Mononuclear cell (primary cell): ENCODE measurements around the gene NPC1. TPM values are rescaled to one million over a fixed set of nuclear protein-coding genes. Genes with fewer than 3 reads are reported as not detected.
"Not testable (repeated sequence)": the region's sequence is repeated elsewhere in the genome, so short reads cannot be mapped to it uniquely, and the experiment has no call there.

ENCODE experiments used
- H3K27me3 ChIP-seq: 2 replicates; pipeline ENCODE4 v1.6.0; 2011; ENCODE audit warnings: low read length, control low read depth; ENCODE audit not compliant: insufficient read depth
- H3K4me1 ChIP-seq: 2 replicates; pipeline ENCODE4 v1.5.1; 2011; ENCODE audit warnings: mild to moderate bottlenecking, low read length, control low read depth; ENCODE audit not compliant: insufficient read depth
- H3K4me3 ChIP-seq: 2 replicates; pipeline ENCODE4 v1.5.1; 2011; ENCODE audit warnings: mild to moderate bottlenecking, low read length, moderate library complexity
- H3K9me3 ChIP-seq: 2 replicates; pipeline ENCODE4 v1.5.1; 2011; ENCODE audit warnings: low read depth, mild to moderate bottlenecking, control low read depth, low read length
- total RNA-seq: library from RNA; depleted of rRNA; stranded (reverse); fragments of >200 nt; gene quantifications from one replicate; pipeline ENCODE4 v1.2.3, GENCODE V29; 2012

Gene NPC1
- total RNA-seq, 1 donor: 50.5 TPM

DNA sequence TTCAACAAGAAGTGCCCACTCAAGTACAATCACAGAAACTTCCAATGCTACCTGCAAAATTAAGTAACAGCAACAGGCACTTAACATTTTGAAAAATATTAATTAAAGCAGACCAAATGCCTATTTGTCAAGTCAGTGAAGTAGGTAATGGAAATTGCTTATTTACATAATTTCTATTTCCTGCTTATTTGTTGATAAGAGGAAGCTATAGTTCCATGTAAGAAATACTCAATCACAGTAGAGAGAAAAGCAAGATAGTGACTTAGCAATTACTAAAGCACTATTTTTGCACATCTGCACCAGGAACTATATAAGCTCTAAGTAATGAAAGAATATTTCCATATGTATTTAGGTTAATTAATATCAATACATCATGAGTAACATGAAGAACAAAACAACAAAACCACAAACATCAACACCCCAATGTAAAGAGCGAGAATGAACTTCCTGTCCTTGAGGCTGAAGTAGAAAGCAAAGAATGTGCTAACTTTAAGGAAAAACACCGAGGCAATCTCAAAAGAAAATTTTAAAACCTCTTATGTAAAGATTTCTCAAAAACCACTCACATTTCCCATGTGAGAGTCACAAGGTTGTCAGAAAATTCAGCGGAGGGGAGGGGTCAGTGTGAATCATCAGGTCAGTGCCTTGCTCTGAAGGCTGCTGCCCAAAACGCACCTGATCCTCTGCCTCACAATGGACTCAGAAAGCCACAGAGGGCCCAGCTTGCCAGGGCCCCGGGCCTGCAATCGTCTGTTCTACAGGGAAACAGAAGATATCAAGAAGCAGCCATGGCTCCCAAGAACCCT lies 12.5 kb downstream of the NPC1 start:
- peaks cover 40% of the 10 kb centered on the region for H3K4me1 ChIP-seq
- H3K27me3 ChIP-seq: no peaks in the 10 kb centered on the region
- no peak overlapping the region for H3K4me3 ChIP-seq
- H3K9me3 ChIP-seq: no peaks in the 10 kb centered on the region

- no peaks in the 10 kb centered on the region for H3K9me3 ChIP-seq
- no peak overlapping the region for H3K4me3 ChIP-seq
- peaks cover 32% of the 10 kb centered on the region for H3K4me1 ChIP-seq
- no peaks in the 10 kb centered on the region for H3K27me3 ChIP-seq
These were observed 13.3 kb downstream of the NPC1 start for GRCh38 chr18:23573020-23573419.

DNA sequence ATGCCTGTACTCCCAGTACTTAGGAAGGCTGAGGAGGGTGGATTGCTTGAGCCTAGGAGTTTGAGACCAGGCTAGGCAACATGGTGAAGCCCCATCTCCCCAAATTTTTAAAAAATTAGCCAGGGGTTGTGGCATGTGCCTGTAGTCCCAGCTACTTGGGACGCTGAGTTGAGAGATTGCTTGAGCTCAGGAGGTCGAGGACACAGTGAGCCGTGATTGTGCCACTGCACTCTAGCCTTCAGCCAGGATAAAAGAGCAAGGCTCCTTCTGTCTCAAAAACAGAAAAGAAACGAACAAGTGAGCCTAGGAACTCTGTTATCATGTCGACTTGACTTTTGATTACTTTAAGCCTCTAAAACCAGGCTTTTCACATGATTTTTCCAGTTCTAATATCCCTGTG lies 13.7 kb downstream of the NPC1 start:
- Histone ChIP-seq H3K9me3 (no peaks in the 10 kb centered on the region), H3K4me1 (peaks cover 32% of the 10 kb centered on the region), H3K4me3 (no peak overlapping the region), H3K27me3 (no peaks in the 10 kb centered on the region)

GRCh38 chr18:23572012-23572411 lies 14.3 kb downstream of the NPC1 start:
- Histone ChIP-seq H3K4me3 (no peak overlapping the region), H3K9me3 (no peaks in the 10 kb centered on the region), H3K27me3 (no peaks in the 10 kb centered on the region), H3K4me1 (peaks cover 32% of the 10 kb centered on the region)

- peaks cover 32% of the 10 kb centered on the region for H3K4me1 ChIP-seq
- H3K27me3 ChIP-seq: no peaks in the 10 kb centered on the region
- H3K4me3 ChIP-seq: no peak overlapping the region
- no peaks in the 10 kb centered on the region for H3K9me3 ChIP-seq
These were observed 15.3 kb downstream of the NPC1 start for GRCh38 chr18:23570912-23571504.

GRCh38 chr18:23569299-23570063 lies 16.8 kb downstream of the NPC1 start:
- Histone ChIP-seq H3K4me1 (peaks cover 20% of the 10 kb centered on the region), H3K4me3 (no peak overlapping the region), H3K27me3 (no peaks in the 10 kb centered on the region), H3K9me3 (no peaks in the 10 kb centered on the region)

DNA sequence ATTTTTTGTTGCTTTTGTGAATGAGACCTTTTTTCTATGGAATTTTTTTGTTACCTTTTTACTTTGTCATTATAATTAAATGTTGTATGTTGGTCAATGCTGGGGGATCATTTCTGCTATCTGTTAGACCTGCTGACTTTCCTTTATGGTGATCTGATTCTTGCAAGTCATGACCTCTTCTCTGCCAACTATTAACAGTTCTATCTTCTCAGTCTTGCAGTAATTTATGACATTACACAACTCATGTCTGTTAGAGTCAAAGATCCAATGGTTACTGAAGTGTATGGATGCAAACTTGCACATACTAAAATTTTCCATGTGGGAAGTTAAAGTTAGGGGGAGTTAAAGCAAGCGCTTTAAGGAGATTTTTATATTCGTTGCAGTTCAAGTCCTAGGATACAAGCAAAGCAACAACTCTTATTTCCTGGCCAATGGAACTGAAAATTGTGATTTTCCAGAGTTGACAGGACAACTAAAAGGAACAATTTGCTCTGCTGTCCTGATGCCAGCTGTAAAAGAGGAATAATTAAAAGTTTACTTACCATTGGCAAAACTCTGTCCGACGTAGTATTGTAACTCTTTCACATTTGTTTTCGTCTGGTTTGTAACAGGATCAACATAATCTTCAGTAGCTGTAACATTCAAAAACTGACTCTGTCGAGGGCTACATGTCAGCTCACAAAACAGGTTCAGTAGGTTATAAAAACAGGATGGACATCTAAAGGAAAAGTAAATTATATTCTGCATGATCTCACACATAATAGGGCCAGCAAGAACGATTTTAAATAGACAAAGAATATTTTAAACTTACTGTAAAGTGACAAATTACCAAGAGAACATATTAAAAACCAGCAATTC lies 17.8 kb downstream of the NPC1 start:
- H3K4me3 ChIP-seq: no peak overlapping the region
- no peaks in the 10 kb centered on the region for H3K27me3 ChIP-seq
- H3K4me1 ChIP-seq: peaks cover 19% of the 10 kb centered on the region
- no peaks in the 10 kb centered on the region for H3K9me3 ChIP-seq

DNA sequence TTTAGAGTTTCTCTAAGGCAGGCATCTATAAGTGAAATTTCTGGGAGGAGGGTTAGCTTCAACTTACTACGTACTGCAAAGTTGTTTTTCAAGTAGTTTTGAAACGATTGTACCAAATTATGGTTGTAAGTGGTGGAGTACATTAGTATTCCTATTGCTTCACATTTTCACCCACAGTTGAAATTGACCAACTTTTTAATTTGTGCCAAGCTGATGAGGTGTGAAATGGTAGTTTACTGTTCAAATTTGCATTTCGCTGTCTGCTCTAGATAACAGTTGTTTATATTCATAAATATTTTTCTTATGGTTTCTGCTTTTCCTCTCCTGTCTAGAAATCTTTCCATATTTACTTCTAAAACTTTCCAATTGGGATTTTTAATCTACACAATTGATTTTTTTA lies 18.6 kb downstream of the NPC1 start:
- Histone ChIP-seq H3K27me3 (no peaks in the 10 kb centered on the region), H3K9me3 (no peaks in the 10 kb centered on the region), H3K4me3 (no peak overlapping the region), H3K4me1 (peaks cover 15% of the 10 kb centered on the region)

DNA sequence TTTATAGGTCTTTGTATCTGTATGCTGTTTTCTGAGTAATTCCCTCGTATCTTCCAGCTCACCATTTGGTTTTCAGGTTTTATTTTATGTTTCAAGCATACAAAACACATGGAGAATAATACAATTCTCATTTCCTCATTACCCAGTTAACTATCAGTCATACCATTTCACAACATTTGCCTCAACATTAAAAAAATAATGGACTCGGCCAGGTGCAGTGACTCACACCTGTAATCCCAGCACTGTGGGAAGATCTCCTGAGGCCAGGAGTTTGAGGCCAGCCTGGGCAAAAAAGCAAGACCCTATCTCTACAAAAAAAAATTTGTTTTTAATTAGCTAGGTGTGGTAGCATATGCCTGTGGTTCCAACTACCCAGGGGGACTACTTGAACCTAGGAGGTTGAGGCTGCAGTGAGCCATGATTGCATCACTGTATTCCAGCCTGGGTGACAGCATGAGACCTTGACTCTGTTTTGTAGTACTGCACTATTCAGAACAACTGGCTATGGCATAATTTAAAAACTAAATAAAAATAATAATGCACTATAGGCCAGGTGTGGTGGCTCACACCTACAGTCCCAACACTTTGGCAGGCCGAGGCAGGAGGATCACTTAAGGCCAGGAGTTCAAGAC lies 20.3 kb downstream of the NPC1 start:
- no peaks in the 10 kb centered on the region for H3K27me3 ChIP-seq
- H3K4me3 ChIP-seq: no peak overlapping the region
- no peaks in the 10 kb centered on the region for H3K9me3 ChIP-seq
- H3K4me1 ChIP-seq: peaks cover 11% of the 10 kb centered on the region

- H3K4me3 ChIP-seq: no peak overlapping the region
- no peaks in the 10 kb centered on the region for H3K27me3 ChIP-seq
- H3K4me1 ChIP-seq: peaks cover 11% of the 10 kb centered on the region
- H3K9me3 ChIP-seq: no peaks in the 10 kb centered on the region
These were observed 22.8 kb downstream of the NPC1 start for GRCh38 chr18:23563377-23564043.

DNA sequence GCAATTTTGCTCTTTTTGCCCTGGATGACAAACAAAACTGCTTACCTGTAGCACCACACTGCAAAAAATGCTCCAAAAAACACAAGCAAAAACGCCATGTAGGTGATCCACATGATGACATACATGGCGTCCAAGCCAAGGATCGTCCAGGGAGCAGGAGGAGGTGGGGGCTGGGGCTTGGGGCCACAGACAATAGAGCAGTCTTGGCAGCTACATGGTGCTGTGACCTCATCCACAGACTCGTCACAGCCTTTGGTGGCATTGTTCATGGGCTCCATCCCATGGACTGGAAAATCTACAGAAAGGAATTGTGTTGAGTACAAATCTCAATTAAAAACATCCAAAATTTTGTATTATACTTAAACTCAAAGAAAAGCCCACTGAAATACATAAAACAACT lies 26.1 kb downstream of the NPC1 start:
- H3K4me1 ChIP-seq: peaks cover 11% of the 10 kb centered on the region
- no peaks in the 10 kb centered on the region for H3K9me3 ChIP-seq
- H3K4me3 ChIP-seq: no peak overlapping the region
- no peaks in the 10 kb centered on the region for H3K27me3 ChIP-seq

DNA sequence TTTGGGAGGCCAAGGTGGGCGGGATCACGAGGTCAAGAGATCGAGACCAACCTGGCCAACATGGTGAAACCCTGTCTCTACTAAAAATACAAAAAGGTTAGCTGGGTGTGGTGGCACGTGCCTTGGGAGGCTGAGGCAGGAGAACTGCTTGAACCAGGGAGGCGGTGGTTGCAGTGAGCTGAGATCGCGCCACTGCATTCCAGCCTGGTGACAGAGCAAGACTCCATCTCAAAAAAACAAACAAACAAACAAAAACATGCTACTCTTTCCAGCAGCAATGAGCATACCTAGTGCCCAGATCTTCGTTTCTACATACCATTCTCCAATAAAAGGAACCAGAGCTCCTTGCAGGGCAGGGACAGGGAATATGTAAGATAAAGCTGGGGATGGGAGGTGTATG lies 28.8 kb downstream of the NPC1 start:
- not testable (repeated sequence) for H3K4me3 ChIP-seq, H3K27me3 ChIP-seq, H3K4me1 ChIP-seq, H3K9me3 ChIP-seq

- H3K4me1 ChIP-seq: no peaks in the 10 kb centered on the region
- H3K27me3 ChIP-seq: no peaks in the 10 kb centered on the region
- no peaks in the 10 kb centered on the region for H3K9me3 ChIP-seq
- no peak overlapping the region for H3K4me3 ChIP-seq
These were observed 30.0 kb downstream of the NPC1 start for GRCh38 chr18:23556145-23556780.

DNA sequence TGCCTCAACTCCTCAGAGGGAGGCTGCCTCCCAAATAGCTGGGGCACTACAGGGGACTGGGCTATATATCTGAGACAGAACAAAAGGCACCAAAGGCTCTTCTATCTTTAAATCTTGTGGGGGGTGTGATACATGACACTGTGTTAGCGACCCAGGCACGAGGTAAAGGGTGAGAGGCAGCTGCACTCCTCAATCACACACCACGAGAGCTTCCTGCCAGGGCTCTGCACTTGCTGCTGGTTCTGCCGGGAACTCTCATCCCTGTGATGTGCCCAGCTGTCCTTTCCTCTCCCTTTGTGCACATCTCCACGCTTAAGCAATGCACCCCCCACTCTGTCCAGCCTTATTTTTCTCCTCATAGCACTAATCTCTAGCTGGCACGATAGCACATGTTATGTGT lies 32.4 kb downstream of the NPC1 start:
- Histone ChIP-seq H3K9me3 (no peaks in the 10 kb centered on the region), H3K4me3 (no peak overlapping the region), H3K27me3 (no peaks in the 10 kb centered on the region), H3K4me1 (no peaks in the 10 kb centered on the region)
